Ovary (tissue), 3 donors: Measurements from ENCODE around the gene SLC6A2.

Source experiments
- CTCF ChIP-seq, 3 donors: fragments of 450-650 bp in 2 of 3; fragments of 200-600 bp in 1 of 3; IDR thresholded peaks; one replicate each; pipeline versions ENCODE4 v1.5.1 to v1.8.0; 2016 to 2022; ENCODE audit warnings: antibody characterized with exemption in 3 of 3, mild to moderate bottlenecking in 1 of 3
- EP300 ChIP-seq: sonication (generic); formaldehyde crosslinking; IDR thresholded peaks from one replicate; pipeline ENCODE4 v1.6.1; 2017; ENCODE audit warnings: antibody characterized with exemption
- POLR2A ChIP-seq: fragments of 450-650 bp; IDR thresholded peaks from one replicate; pipeline ENCODE4 v1.6.1; 2017; ENCODE audit warnings: antibody characterized with exemption, mild to moderate bottlenecking, moderate library complexity
- donor health status: DM: no; HTN: no; CAD: no.

- TF ChIP-seq CTCF (IDR thresholded peaks at IDR 0.05) (no peak), POLR2A (no peak), EP300 (no peak)
These were observed 17.5 kb upstream of the SLC6A2 start for GRCh38 chr16:55638256-55638655.
